OCI-LY1 (cell line): Measurements from ENCODE around the gene TPM1.

Experiments used
- H2AFZ ChIP-seq: fragments of 200-600 bp; sonication (generic), shearing (Covaris generic); 2 replicates; pipeline ENCODE4 v1.6.0; 2014; ENCODE audit warnings: antibody characterized with exemption, mild to moderate bottlenecking, low read length
- H3F3A ChIP-seq: fragments of 200-600 bp; sonication (generic), shearing (Covaris generic); 2 replicates; pipeline ENCODE4 v1.6.0; 2014; ENCODE audit warnings: mild to moderate bottlenecking, antibody characterized with exemption, low read length, moderate library complexity; ENCODE audit not compliant: insufficient read depth
- H3K27ac ChIP-seq: fragments of 200-600 bp; sonication (generic); 2 replicates; pipeline ENCODE4 v1.5.1; 2014; ENCODE audit warnings: low read length, mixed run types, mild to moderate bottlenecking, low read depth; ENCODE audit not compliant: poor library complexity, severe bottlenecking
- H3K27me3 ChIP-seq: fragments of 200-600 bp; sonication (generic); 2 replicates; pipeline ENCODE4 v1.6.0; 2014; ENCODE audit warnings: antibody characterized with exemption, mild to moderate bottlenecking, low read length, moderate library complexity; ENCODE audit not compliant: insufficient read depth
- H3K36me3 ChIP-seq: fragments of 200-600 bp; sonication (generic); 2 replicates; pipeline ENCODE4 v1.6.1; 2014; ENCODE audit warnings: mild to moderate bottlenecking, antibody characterized with exemption, low read length, moderate library complexity, mixed read lengths; ENCODE audit not compliant: insufficient read depth
- H3K4me1 ChIP-seq: fragments of 200-600 bp; sonication (generic); 2 replicates; pipeline ENCODE4 v1.5.1; 2014; ENCODE audit warnings: mild to moderate bottlenecking, low read length, moderate library complexity; ENCODE audit not compliant: insufficient read depth, severe bottlenecking
- H3K4me2 ChIP-seq: fragments of 200-600 bp; sonication (generic), shearing (Covaris generic); 2 replicates; pipeline ENCODE4 v1.6.1; 2014; ENCODE audit warnings: low read length
- H3K4me3 ChIP-seq: fragments of 200-600 bp; sonication (generic); 2 replicates; pipeline ENCODE4 v1.5.1; 2014; ENCODE audit warnings: low read length, low read depth, mild to moderate bottlenecking, mixed read lengths; ENCODE audit not compliant: poor library complexity, severe bottlenecking
- H3K79me2 ChIP-seq: fragments of 200-600 bp; shearing (Covaris generic); 2 replicates; pipeline ENCODE4 v1.6.1; 2016; ENCODE audit warnings: mixed run types, low read length, mixed read lengths; ENCODE audit not compliant: insufficient read depth
- H3K9ac ChIP-seq: fragments of 200-600 bp; sonication (generic), shearing (Covaris generic); 2 replicates; pipeline ENCODE4 v1.6.1; 2014; ENCODE audit warnings: mild to moderate bottlenecking, low read length, mixed read lengths
- H3K9me2 ChIP-seq: fragments of 200-600 bp; sonication (generic), shearing (Covaris generic); 2 replicates; pipeline ENCODE4 v1.6.1; 2014; ENCODE audit warnings: low read depth, mild to moderate bottlenecking, low read length, mixed read lengths
- H3K9me3 ChIP-seq: fragments of 200-600 bp; shearing (Covaris generic); 2 replicates; pipeline ENCODE4 v1.6.1; 2014; ENCODE audit warnings: low read length, mixed read lengths
- H4K20me1 ChIP-seq: fragments of 200-600 bp; sonication (generic), shearing (Covaris generic); 2 replicates; pipeline ENCODE4 v1.6.0; 2016; ENCODE audit warnings: mild to moderate bottlenecking, low read length; ENCODE audit not compliant: insufficient read depth
- CTCF ChIP-seq: fragments of 200-600 bp; sonication (generic), shearing (Covaris generic); IDR thresholded peaks from 2 replicates; pipeline ENCODE4 v1.5.1; 2017; ENCODE audit warnings: mild to moderate bottlenecking, antibody characterized with exemption, low read length, moderate library complexity, mixed read lengths
- EZH2 ChIP-seq: fragments of 200-600 bp; sonication (generic), shearing (Covaris generic); IDR thresholded peaks from 2 replicates; pipeline ENCODE4 v1.8.0; 2017; ENCODE audit warnings: borderline replicate concordance, mixed run types, mild to moderate bottlenecking, antibody characterized with exemption, low read length, moderate library complexity, mixed read lengths

TPM1 gene

GRCh38 chr15:63090887-63091286 is 48.3 kb downstream of the TPM1 start:
- Histone ChIP-seq H3K4me3 (no peak overlapping the region), H4K20me1 (no peaks in the 10 kb centered on the region), H2AFZ (no peak overlapping the region), H3K36me3 (no peaks in the 10 kb centered on the region), H3K4me2 (no peak overlapping the region), H3K9me2 (no peaks in the 10 kb centered on the region), H3K27me3 (no peaks in the 10 kb centered on the region), H3K9ac (no peak overlapping the region), H3K79me2 (no peaks in the 10 kb centered on the region), H3F3A (no peaks in the 10 kb centered on the region), H3K4me1 (no peaks in the 10 kb centered on the region), H3K9me3 (no peaks in the 10 kb centered on the region), H3K27ac (no peak overlapping the region)
- TF ChIP-seq EZH2 (no peak), CTCF (no peak)

GRCh38 chr15:63091679-63092446 is 49.3 kb downstream of the TPM1 start:
- Histone ChIP-seq H3K9ac (no peak overlapping the region), H3K9me3 (no peaks in the 10 kb centered on the region), H3K4me2 (no peak overlapping the region), H4K20me1 (no peaks in the 10 kb centered on the region), H3K4me3 (no peak overlapping the region), H3K36me3 (no peaks in the 10 kb centered on the region), H3K27me3 (no peaks in the 10 kb centered on the region), H3K9me2 (no peaks in the 10 kb centered on the region), H2AFZ (no peak overlapping the region), H3K27ac (no peak overlapping the region), H3K4me1 (no peaks in the 10 kb centered on the region), H3K79me2 (no peaks in the 10 kb centered on the region), H3F3A (no peaks in the 10 kb centered on the region)
- TF ChIP-seq CTCF (no peak), EZH2 (no peak)

GRCh38 chr15:63093486-63094205 is 51.1 kb downstream of the TPM1 start:
- Histone ChIP-seq H3K4me1 (no peaks in the 10 kb centered on the region), H3K4me3 (no peak overlapping the region), H2AFZ (no peak overlapping the region), H4K20me1 (no peaks in the 10 kb centered on the region), H3K27me3 (no peaks in the 10 kb centered on the region), H3K9me3 (no peaks in the 10 kb centered on the region), H3K9me2 (no peaks in the 10 kb centered on the region), H3K9ac (no peak overlapping the region), H3K36me3 (no peaks in the 10 kb centered on the region), H3K4me2 (no peak overlapping the region), H3K79me2 (no peaks in the 10 kb centered on the region), H3F3A (no peaks in the 10 kb centered on the region), H3K27ac (no peak overlapping the region)
- TF ChIP-seq EZH2 (no peak), CTCF (peak; percentile 86)
